Measurements from ENCODE around the gene TIA1.
A peak's percentile ranks its signal among the peaks of the same experiment; 100 is the strongest.
"Not testable (repeated sequence)": the region's sequence is repeated elsewhere in the genome, so short reads cannot be mapped to it uniquely, and the experiment has no call there.

The TIA1 gene

DNA sequence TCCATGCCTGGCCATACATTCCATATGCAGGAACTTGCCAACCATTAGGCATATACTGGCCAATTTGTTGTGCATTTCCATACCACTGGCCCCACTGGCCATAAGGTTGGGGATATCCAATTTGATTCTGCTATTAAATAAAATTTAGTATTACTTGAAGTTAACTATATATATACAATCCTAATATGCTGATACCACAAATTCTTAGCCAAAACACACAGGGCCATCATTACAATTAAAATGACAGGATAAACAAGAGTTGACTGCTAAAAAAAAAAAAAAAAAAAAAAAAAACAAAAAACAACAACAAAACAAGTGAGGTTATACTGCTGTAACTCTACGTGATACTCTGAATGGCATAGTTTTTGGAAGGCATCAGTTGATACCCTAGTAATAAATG is 34.1 kb downstream of the TIA1 start:
- DNase-seq = no peak

- DNase-seq = no peak
These were observed 36.0 kb downstream of the TIA1 start for GRCh38 chr2:70212298-70212932.

DNA sequence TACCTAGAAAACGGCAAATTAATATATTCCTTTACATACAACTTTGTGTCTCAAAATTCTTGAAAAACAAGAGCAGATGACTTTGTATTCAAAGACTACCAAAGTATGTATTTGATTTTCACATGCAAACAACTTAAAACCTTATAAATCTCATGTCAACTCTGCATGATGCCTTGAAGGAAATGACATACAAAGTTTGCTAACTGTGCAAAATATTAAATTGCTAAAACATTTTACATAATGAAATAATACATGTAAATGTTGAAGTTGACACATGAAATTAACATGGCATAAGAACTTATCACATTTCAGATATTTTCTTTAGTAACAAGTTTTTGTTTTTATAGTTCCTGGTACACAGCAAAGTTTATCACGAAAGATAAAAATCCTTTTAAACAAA is 36.8 kb downstream of the TIA1 start:
- no peak for DNase-seq

DNA sequence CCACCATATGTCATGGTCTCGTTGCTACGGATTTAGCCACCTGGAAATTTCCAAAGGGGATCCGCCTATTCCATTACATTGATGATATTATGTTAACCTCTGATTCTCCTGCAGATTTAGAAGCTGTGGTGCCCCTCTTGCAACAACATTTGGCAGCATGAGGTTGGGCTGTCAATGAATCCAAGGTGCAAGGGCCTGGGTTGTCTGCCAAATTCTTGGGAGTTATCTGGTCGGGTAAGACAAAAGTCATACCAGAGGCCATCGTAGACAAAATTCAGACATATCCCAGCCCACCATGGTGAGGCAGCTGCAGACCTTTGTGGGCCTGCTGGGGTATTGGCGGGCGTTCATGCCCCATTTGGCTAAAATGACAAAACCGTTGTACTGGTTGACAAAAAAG is 44.0 kb downstream of the TIA1 start:
- no peak for DNase-seq

DNA sequence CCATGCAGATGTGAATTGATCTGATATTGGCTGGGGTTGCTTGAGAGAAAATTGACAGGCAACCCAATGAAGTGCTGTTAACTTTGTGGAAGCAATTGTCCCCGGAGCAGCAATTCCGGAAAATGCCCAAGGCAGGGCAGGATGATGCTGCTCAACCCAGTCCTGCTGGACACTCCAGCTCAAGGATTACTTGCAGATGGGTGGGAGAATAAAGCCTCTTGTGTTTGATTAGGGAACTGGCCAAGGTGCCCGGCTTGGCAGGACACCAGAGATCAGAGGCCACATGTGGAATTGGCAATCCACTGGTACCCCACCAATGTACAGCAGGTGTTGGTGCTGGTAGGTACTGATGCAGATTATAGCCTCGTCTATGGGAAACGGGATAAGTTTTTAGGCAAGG is 45.3 kb downstream of the TIA1 start:
- no peak for DNase-seq

- no peak for DNase-seq
These were observed 46.1 kb downstream of the TIA1 start for GRCh38 chr2:70202236-70202806.

- DNase-seq = no peak
These were observed 46.6 kb downstream of the TIA1 start for GRCh38 chr2:70201831-70202230.

DNA sequence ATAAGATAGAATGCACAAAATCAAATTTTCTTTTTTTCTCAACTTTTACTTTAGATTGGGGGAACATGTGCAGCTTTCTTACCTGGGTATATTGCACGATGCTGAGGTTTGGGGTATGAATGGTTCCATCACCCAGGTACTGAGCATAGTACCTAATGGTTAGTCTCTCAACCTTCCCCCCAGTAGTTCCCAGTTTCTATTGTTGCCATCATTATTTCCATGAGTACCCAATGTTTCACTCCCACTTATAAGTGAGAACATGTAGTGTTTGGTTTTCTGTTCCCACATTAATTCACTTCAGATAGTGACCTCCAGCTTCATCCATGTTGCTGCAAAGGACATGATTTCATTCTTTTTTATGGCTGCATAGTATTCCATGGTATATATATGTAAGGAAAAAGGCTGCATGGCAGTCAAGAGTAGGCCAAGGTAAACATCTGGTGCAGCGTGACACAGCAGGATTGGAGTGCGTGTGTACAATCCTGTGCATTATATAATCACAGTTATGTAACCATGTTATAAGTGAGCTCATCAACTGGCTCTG is 47.1 kb downstream of the TIA1 start:
- DNase-seq = no peak

DNA sequence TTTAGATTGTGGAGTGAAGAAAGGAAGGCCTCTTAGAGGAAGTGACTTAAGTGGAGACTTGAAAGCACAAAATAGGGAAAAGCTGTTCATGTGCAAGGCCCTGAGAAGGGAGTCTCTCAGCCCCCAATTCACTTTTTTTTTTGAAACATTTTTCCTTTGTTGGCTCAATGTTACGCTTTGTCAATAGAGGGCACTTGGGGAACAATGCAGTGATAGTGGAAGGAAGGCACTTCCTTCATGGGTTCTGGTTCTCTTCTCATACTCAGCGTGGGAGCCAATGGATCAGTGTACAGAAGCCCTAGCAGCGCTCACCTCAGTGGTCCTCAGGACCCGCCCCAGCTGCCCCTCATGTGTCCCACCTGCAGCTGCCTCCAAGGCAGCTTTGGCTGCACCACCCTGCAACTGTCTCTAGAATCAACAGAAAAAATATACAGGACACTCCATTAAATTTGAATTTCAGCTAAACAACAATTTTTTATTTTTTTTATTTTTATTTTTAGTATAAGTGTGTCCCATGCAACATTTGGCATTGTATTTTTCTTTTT is 49.0 kb downstream of the TIA1 start:
- no peak for DNase-seq

DNA sequence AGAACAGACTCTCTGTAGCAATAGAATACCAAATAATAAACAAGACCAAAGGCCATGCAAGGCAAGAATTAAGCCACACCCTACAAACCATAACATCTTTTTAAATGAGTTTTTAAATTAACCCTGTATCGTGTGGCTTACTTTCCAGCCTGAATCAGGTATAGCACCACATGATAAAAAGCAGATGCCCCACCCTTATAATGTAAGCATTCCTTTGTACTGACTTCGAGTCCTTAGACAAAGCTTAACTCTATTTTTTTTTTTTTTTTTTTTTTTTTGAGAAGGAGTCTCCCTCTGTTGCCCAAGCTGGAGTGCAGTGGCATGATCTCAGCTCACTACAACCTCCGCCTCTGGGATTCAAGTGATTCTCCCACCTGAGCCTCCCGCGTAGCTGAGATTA is 55.9 kb downstream of the TIA1 start:
- no peak for DNase-seq

- no peak for DNase-seq
These were observed 57.1 kb downstream of the TIA1 start for GRCh38 chr2:70191244-70191735.

DNA sequence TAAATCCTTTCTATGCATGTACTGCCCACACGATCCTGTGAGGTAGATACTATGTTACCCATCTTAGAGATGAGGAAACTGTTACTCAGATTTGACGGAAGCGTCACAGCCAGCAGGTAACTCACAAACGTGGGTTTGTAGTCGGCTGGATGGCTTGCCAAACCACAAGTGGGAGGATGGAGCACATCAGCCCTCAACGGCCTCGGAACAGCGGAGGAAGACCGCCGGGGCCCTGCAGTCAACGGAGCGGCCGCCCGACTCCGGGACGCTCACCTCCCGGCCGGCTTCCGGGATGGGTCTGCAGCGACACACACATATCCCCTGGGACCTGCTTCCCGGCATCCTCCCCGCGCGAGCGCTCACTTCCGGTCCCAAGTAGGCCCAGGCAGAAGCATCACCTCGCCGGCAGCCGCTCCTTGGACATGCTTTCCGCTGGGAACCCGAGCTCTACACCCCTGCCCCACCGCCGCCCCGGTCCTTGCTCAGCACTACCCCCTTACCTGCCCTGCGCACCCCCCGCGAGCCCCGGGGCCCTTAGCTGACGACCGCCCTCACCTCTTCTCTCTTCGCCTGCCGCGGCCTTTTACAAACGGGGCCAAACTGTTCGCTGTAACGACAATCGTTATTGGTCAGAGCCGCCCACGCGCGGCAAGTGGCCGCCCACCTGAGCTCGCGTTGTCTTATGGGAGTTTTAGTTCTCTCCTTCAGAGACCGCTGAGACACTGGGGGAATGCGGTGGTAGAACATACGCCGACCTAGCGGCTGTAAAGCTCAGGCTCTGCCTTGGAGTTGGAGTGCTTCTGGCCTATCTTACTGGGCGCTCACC is 57.8 kb downstream of the TIA1 start, which contains the start of gene C2orf42:
Gene C2orf42 (minus strand): TSS at position 602 of the 826 bp plus-strand sequence. CDS start 9,034 bp downstream, outside the sequence.
- DNase-seq = peak; percentile 96

DNA sequence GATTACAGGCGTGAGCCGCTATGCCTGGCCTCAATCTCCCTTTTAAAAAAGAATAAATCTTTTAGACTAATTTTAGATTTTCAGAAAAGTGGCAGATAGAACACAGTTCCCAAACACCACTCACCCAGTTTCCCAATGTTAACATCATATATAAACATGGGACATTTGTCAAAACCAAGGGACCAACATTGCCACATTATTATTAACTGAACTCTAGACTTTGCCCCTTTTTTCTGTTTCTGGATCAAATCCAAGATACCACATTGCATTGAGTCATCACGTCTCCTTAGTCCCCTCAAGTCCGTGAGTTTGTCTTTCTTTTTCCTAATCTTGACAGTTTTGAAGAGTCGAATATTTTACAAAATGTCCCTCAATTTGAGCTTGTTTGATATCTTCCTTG is 60.0 kb downstream of the TIA1 start:
- DNase-seq = no peak

- not testable (repeated sequence) for DNase-seq
These were observed 61.3 kb downstream of the TIA1 start for GRCh38 chr2:70187170-70187569.

DNA sequence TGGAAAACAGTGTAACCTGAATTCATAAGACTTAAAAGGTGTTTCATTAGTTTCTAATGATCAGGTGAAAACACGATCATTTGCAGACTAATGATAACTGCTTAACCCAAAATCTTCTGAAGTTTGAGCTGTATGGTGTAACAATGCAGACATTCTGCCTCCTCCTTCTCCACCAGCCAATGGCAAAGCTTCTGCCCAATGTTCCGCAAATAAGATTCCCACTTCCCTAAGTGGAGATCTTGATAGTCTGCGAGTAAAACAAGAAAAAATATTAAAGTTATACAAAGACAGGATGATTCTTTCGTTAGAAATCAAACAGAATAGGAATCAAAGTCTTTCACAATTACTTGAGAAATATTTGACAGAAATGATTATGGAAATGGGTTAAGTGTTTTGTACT is 65.7 kb downstream of the TIA1 start:
- no peak for DNase-seq

- no peak for DNase-seq
These were observed 67.0 kb downstream of the TIA1 start for GRCh38 chr2:70181363-70181956.

DNA sequence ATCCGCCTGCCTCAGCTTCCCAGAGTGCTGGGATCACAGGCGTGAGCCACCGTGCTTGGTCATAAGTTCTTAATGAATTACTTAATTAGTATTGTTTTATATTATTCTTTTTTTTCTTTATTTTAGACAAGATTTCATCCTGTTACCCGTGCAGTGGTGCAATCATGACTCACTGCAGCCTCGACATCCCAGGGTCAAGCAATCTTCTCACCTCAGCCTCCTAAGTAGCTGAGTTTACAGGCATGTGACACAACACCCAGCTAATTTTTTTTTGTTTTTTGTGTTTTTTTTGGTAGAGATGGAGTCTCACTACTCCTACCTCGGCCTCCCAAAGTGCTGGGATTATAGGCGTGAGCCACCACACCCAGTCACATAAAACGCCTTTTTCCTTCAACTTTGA is 74.9 kb downstream of the TIA1 start:
- no peak for DNase-seq

- DNase-seq = not testable (repeated sequence)
These were observed 78.7 kb downstream of the TIA1 start for GRCh38 chr2:70169654-70170245.

GRCh38 chr2:70161069-70161534 is 87.3 kb downstream of the TIA1 start:
- no peak for DNase-seq

GRCh38 chr2:70160545-70160944 is 87.9 kb downstream of the TIA1 start:
- DNase-seq = no peak
